WI38 (cell line): ENCODE measurements around the gene INTS6L.

Experiments used
- H3K4me3 ChIP-seq: 2 replicates; pipeline ENCODE4 v1.5.1; 2011; ENCODE audit warnings: low read depth, mild to moderate bottlenecking, control low read depth, low read length
- CTCF ChIP-seq: IDR thresholded peaks from 2 replicates; pipeline ENCODE4 v1.5.1; 2012; ENCODE audit warnings: low read depth, mild to moderate bottlenecking, control low read depth, low read length

The INTS6L gene

GRCh38 chrX:135541351-135541750 lies 20.9 kb downstream of the INTS6L start:
- no peak for TF ChIP-seq CTCF
- no peak overlapping the region for H3K4me3 ChIP-seq

GRCh38 chrX:135543172-135543571 lies 22.7 kb downstream of the INTS6L start:
- H3K4me3 ChIP-seq, result no peak overlapping the region
- TF ChIP-seq CTCF, result no peak

- no peak overlapping the region for H3K4me3 ChIP-seq
- no peak for TF ChIP-seq CTCF
Measured at GRCh38 chrX:135543924-135544323, 23.5 kb downstream of the INTS6L start.

- no peak for TF ChIP-seq CTCF
- no peak overlapping the region for H3K4me3 ChIP-seq
Measured at GRCh38 chrX:135544338-135544948, 24.0 kb downstream of the INTS6L start.

- no peak overlapping the region for H3K4me3 ChIP-seq
- TF ChIP-seq CTCF, result no peak
Measured at GRCh38 chrX:135547767-135548166, 27.3 kb downstream of the INTS6L start.

GRCh38 chrX:135549519-135549918 lies 29.1 kb downstream of the INTS6L start:
- no peak for TF ChIP-seq CTCF

GRCh38 chrX:135556055-135556454 lies 35.6 kb downstream of the INTS6L start:
- TF ChIP-seq CTCF, result no peak
- H3K4me3 ChIP-seq, result no peak overlapping the region

More at GRCh38 chrX:135549519-135549918, 29.1 kb downstream of the INTS6L start:
- H3K4me3 ChIP-seq, result no peak overlapping the region
